T-helper 1 cell treated with Interleukin-12 subunit alpha and Interleukin-12 subunit beta and Interleukin-4 antibody, amounts not matched to agents 30 ng/mL and 1 ng/mL, for 36 hours (primary cell): ENCODE results near the gene TMEM263. TPM values are rescaled to one million over a fixed set of nuclear protein-coding genes. Genes with fewer than 3 reads are reported as not detected.
"Not testable (repeated sequence)": the region's sequence is repeated elsewhere in the genome, so short reads cannot be mapped to it uniquely, and the experiment has no call there.

Experiments used
- intact Hi-C: fragments of 100-400 bp; cut with micrococcal nuclease; formaldehyde crosslinking; loops from one replicate; pipeline ENCODE4 v1.15.1; 2024
- total RNA-seq: library from RNA; stranded (reverse); gene quantifications from 2 replicates; pipeline ENCODE4 v1.2.3, GENCODE V29; 2022

TMEM263 gene
- total RNA-seq, 1 donor from 2014 or later, result 26.2 TPM

GRCh38 chr12:106982229-106982628 lies 26.5 kb downstream of the TMEM263 start:
- intact Hi-C loops, result loop anchor here (10.0 kb wide), 5 partner anchors 207 to 1873 kb away; partner anchors contain the start of genes PWP1, RIC8B and SSH1

- intact Hi-C loops, result loop anchor here (5.0 to 10.0 kb wide), 6 partner anchors 210 to 1870 kb away; partner anchors contain the start of genes ISCU, PWP1, RIC8B and SART3
These were observed 29.0 kb downstream of the TMEM263 start for GRCh38 chr12:106984588-106985137.

- intact Hi-C loops, result loop anchor here (5.0 to 10.0 kb wide), 6 partner anchors 211 to 1869 kb away; partner anchors contain the start of genes ISCU, PWP1, RIC8B and SART3
These were observed 29.8 kb downstream of the TMEM263 start for GRCh38 chr12:106985479-106985878.

GRCh38 chr12:106986135-106986534 lies 30.4 kb downstream of the TMEM263 start:
- intact Hi-C loops, result loop anchor here (2.0 to 10.0 kb wide), 8 partner anchors 71 to 1869 kb away; partner anchors contain the start of genes ISCU, PWP1, RIC8B and SART3

GRCh38 chr12:106986625-106987389 lies 31.1 kb downstream of the TMEM263 start, which contains the start of gene MTERF2:
MTERF2 (minus strand) TSS chr12:106987146; CDS start chr12:106978714, 8,432 bp downstream.
- intact Hi-C loops, result loop anchor here (1.0 to 10.0 kb wide), 14 partner anchors 32 to 1868 kb away; partner anchors contain the start of genes CRY1, ISCU, POLR3B and PRDM4

GRCh38 chr12:106987846-106988245 lies 32.1 kb downstream of the TMEM263 start:
- intact Hi-C loops, result loop anchor here (1.0 to 10.0 kb wide), 14 partner anchors 33 to 1867 kb away; partner anchors contain the start of genes CRY1, ISCU, POLR3B and PRDM4

GRCh38 chr12:106994579-106995220 lies 39.0 kb downstream of the TMEM263 start:
- intact Hi-C loops, result loop anchor here (5.0 kb wide), 1 partner anchor 858 kb away; no protein-coding TSS in a partner anchor

GRCh38 chr12:106996102-106996501 lies 40.4 kb downstream of the TMEM263 start:
- intact Hi-C loops, result loop anchor here (5.0 kb wide), 1 partner anchor 856 kb away; no protein-coding TSS in a partner anchor

- intact Hi-C loops, result loop anchor here (5.0 kb wide), 1 partner anchor 854 kb away; no protein-coding TSS in a partner anchor
These were observed 42.2 kb downstream of the TMEM263 start for GRCh38 chr12:106997916-106998315.

- intact Hi-C loops, result loop anchor here (5.0 kb wide), 1 partner anchor 853 kb away; no protein-coding TSS in a partner anchor
These were observed 43.7 kb downstream of the TMEM263 start for GRCh38 chr12:106999446-106999845.

GRCh38 chr12:107002665-107003064 lies 47.0 kb downstream of the TMEM263 start:
- intact Hi-C loops, result not testable (repeated sequence)

- intact Hi-C loops, result no loop called here
These were observed 51.7 kb downstream of the TMEM263 start for GRCh38 chr12:107007411-107007810.

GRCh38 chr12:107011519-107011918 lies 55.8 kb downstream of the TMEM263 start:
- intact Hi-C loops, result no loop called here

- intact Hi-C loops, result no loop called here
These were observed 57.2 kb downstream of the TMEM263 start for GRCh38 chr12:107012736-107013425.

- intact Hi-C loops, result no loop called here
These were observed 58.3 kb downstream of the TMEM263 start for GRCh38 chr12:107014055-107014454.

- intact Hi-C loops, result no loop called here
These were observed 61.3 kb downstream of the TMEM263 start for GRCh38 chr12:107017042-107017441.

- intact Hi-C loops, result no loop called here
These were observed 63.8 kb downstream of the TMEM263 start for GRCh38 chr12:107019546-107019945.
